GM23338 (cell line): Measurements from ENCODE around the gene VSIG8. TPM values are rescaled to one million over a fixed set of nuclear protein-coding genes. Genes with fewer than 3 reads are reported as not detected.

Experiments
- ATAC-seq: fragments of 200-7000 bp; cut with Tn5 transposase; 3 replicates; pipeline ENCODE4 v1.9.1; 2020
- DNase-seq: peaks from one replicate; pipeline ENCODE4 v3.0.0-alpha.2; 2015; ENCODE audit warnings: low spot score
- H2AFZ ChIP-seq: fragments of 200-600 bp; sonication (generic); 2 replicates; pipeline ENCODE4 v1.8.0; 2016; ENCODE audit warnings: antibody characterized with exemption, mild to moderate bottlenecking, moderate library complexity
- H3F3A ChIP-seq: fragments of 200-600 bp; sonication (generic); replicated peaks from 2 replicates; pipeline ENCODE4 v1.8.0; 2017; ENCODE audit warnings: antibody characterized with exemption, mixed run types, low read depth
- H3K27ac ChIP-seq: fragments of 200-600 bp; sonication (generic); 2 replicates; pipeline ENCODE4 v1.6.1; 2016; ENCODE audit warnings: low read depth
- H3K27me3 ChIP-seq: fragments of 200-600 bp; sonication (generic); 2 replicates; pipeline ENCODE4 v1.8.0; 2016; ENCODE audit warnings: mild to moderate bottlenecking, mixed run types, moderate library complexity; ENCODE audit not compliant: insufficient read depth
- H3K36me3 ChIP-seq: fragments of 200-600 bp; sonication (generic); 2 replicates; pipeline ENCODE4 v1.8.0; 2016; ENCODE audit warnings: mild to moderate bottlenecking; ENCODE audit not compliant: insufficient read depth
- H3K4me1 ChIP-seq: fragments of 200-600 bp; sonication (generic); 2 replicates; pipeline ENCODE4 v1.8.0; 2016; ENCODE audit warnings: mild to moderate bottlenecking, moderate library complexity; ENCODE audit not compliant: insufficient read depth
- H3K4me2 ChIP-seq: fragments of 200-600 bp; sonication (generic); 2 replicates; pipeline ENCODE4 v1.7.1; 2017; ENCODE audit warnings: mixed run types
- H3K4me3 ChIP-seq: fragments of 200-600 bp; sonication (generic); 2 replicates; pipeline ENCODE4 v1.6.1; 2016; ENCODE audit warnings: mixed run types
- H3K79me2 ChIP-seq: fragments of 200-600 bp; sonication (generic); replicated peaks from 2 replicates; pipeline ENCODE4 v1.8.0; 2017; ENCODE audit warnings: mild to moderate bottlenecking; ENCODE audit not compliant: insufficient read depth
- H3K9me2 ChIP-seq: fragments of 200-600 bp; sonication (generic); 2 replicates; pipeline ENCODE4 v1.8.0; 2017; ENCODE audit not compliant: insufficient read depth
- H4K20me1 ChIP-seq: fragments of 200-600 bp; sonication (generic); replicated peaks from 2 replicates; pipeline ENCODE4 v1.8.0; 2017; ENCODE audit warnings: mild to moderate bottlenecking; ENCODE audit not compliant: insufficient read depth
- H3K27ac Mint-ChIP-seq: 2 replicates; pipeline ENCODE4 v1.8.0; 2020; ENCODE audit warnings: inconsistent platforms, mild to moderate bottlenecking, moderate library complexity, mixed read lengths
- H3K27me3 Mint-ChIP-seq: 3 replicates; pipeline ENCODE4 v1.8.0; 2022; ENCODE audit warnings: low read depth, mild to moderate bottlenecking, moderate library complexity, mixed read lengths, inconsistent platforms; ENCODE audit not compliant: insufficient read depth, poor library complexity
- H3K36me3 Mint-ChIP-seq: 3 replicates; pipeline ENCODE4 v1.8.0; 2021; ENCODE audit warnings: low read depth, mild to moderate bottlenecking, inconsistent platforms, moderate library complexity, mixed read lengths
- H3K4me1 Mint-ChIP-seq: 3 replicates; pipeline ENCODE4 v1.8.0; 2020; ENCODE audit warnings: mild to moderate bottlenecking, inconsistent platforms, mixed read lengths
- H3K4me3 Mint-ChIP-seq: 3 replicates; pipeline ENCODE4 v1.8.0; 2021; ENCODE audit warnings: moderate library complexity, mild to moderate bottlenecking, inconsistent platforms, mixed read lengths
- H3K9me3 Mint-ChIP-seq: 3 replicates; pipeline ENCODE4 v1.8.0; 2020; ENCODE audit warnings: moderate library complexity, mild to moderate bottlenecking, inconsistent platforms, mixed read lengths
- CREB1 ChIP-seq: fragments of 250-450 bp; sonication (Bioruptor Pico); IDR thresholded peaks from 2 replicates; pipeline ENCODE4 v1.5.0; 2020; ENCODE audit warnings: low read depth, mild to moderate bottlenecking, moderate library complexity
- EZH2 ChIP-seq: fragments of 200-600 bp; sonication (generic); IDR thresholded peaks from one replicate; pipeline ENCODE4 v1.8.0; 2017; ENCODE audit warnings: antibody characterized with exemption, mild to moderate bottlenecking, low read depth; ENCODE audit not compliant: unreplicated experiment
- EZH2phosphoT487 ChIP-seq: fragments of 200-600 bp; sonication (generic); IDR thresholded peaks from one replicate; pipeline ENCODE4 v1.8.1; 2018; ENCODE audit warnings: antibody characterized with exemption; ENCODE audit not compliant: unreplicated experiment
- JUNB ChIP-seq: IDR thresholded peaks from one replicate; pipeline ENCODE4 v1.6.1; 2016; ENCODE audit warnings: antibody characterized with exemption; ENCODE audit not compliant: unreplicated experiment
- POLR2AphosphoS5 ChIP-seq: IDR thresholded peaks from 2 replicates; pipeline ENCODE4 v1.6.1; 2016; ENCODE audit warnings: antibody characterized with exemption, low read depth
- ZNF331 ChIP-seq: fragments of 250-450 bp; sonication (Bioruptor Pico); IDR thresholded peaks from 2 replicates; pipeline ENCODE4 v1.5.0; 2020; ENCODE audit warnings: low read depth, mild to moderate bottlenecking, moderate library complexity
- polyA plus RNA-seq: library from polyadenylated mRNA; unstranded; fragments of >200 nt; fragmentation: Nextera tagmentation; extraction: Ambion mirVana; gene quantifications from 2 replicates; pipeline ENCODE4 v1.2.1, GENCODE V29; 2016
- total RNA-seq: library from RNA; depleted of rRNA; stranded (reverse); fragments of >200 nt; shearing (Covaris generic); gene quantifications from 2 replicates; pipeline ENCODE4 v1.2.3, GENCODE V29; 2014
- TF ChIP-seq, protein P1 (sequence below): fragments of 250-450 bp; sonication (Bioruptor Pico); IDR thresholded peaks from 2 replicates; pipeline ENCODE4 v1.5.0; 2020; ENCODE audit warnings: mild to moderate bottlenecking, moderate library complexity
- TF ChIP-seq, protein P2 (sequence below): IDR thresholded peaks from 2 replicates; pipeline ENCODE4 v1.6.1; 2016; ENCODE audit warnings: antibody characterized with exemption

Gene VSIG8
- total and polyA plus RNA-seq, 2 experiments from 2014 or later, result not detected

DNA sequence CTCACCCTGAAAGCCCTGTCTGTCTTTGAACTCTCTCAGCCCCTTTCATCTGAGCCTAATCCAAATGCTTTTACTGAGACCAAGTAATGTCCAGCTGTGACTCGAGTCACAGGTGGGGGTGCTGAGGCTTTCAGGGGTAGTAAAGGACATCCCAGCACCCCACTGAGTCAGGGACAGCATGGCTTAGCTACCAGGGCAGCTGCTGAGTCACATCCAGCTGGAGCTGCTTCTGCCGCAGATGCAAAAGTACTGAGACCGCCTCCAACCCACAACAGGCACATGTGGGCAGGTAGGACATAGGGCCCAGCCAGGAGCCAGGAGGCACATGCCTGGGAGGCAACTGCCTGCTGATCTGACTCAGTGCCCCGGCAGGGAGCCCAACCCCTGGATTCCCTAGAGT is 6.7 kb upstream of the VSIG8 start (continued):
- TF ChIP-seq, protein P1, sequence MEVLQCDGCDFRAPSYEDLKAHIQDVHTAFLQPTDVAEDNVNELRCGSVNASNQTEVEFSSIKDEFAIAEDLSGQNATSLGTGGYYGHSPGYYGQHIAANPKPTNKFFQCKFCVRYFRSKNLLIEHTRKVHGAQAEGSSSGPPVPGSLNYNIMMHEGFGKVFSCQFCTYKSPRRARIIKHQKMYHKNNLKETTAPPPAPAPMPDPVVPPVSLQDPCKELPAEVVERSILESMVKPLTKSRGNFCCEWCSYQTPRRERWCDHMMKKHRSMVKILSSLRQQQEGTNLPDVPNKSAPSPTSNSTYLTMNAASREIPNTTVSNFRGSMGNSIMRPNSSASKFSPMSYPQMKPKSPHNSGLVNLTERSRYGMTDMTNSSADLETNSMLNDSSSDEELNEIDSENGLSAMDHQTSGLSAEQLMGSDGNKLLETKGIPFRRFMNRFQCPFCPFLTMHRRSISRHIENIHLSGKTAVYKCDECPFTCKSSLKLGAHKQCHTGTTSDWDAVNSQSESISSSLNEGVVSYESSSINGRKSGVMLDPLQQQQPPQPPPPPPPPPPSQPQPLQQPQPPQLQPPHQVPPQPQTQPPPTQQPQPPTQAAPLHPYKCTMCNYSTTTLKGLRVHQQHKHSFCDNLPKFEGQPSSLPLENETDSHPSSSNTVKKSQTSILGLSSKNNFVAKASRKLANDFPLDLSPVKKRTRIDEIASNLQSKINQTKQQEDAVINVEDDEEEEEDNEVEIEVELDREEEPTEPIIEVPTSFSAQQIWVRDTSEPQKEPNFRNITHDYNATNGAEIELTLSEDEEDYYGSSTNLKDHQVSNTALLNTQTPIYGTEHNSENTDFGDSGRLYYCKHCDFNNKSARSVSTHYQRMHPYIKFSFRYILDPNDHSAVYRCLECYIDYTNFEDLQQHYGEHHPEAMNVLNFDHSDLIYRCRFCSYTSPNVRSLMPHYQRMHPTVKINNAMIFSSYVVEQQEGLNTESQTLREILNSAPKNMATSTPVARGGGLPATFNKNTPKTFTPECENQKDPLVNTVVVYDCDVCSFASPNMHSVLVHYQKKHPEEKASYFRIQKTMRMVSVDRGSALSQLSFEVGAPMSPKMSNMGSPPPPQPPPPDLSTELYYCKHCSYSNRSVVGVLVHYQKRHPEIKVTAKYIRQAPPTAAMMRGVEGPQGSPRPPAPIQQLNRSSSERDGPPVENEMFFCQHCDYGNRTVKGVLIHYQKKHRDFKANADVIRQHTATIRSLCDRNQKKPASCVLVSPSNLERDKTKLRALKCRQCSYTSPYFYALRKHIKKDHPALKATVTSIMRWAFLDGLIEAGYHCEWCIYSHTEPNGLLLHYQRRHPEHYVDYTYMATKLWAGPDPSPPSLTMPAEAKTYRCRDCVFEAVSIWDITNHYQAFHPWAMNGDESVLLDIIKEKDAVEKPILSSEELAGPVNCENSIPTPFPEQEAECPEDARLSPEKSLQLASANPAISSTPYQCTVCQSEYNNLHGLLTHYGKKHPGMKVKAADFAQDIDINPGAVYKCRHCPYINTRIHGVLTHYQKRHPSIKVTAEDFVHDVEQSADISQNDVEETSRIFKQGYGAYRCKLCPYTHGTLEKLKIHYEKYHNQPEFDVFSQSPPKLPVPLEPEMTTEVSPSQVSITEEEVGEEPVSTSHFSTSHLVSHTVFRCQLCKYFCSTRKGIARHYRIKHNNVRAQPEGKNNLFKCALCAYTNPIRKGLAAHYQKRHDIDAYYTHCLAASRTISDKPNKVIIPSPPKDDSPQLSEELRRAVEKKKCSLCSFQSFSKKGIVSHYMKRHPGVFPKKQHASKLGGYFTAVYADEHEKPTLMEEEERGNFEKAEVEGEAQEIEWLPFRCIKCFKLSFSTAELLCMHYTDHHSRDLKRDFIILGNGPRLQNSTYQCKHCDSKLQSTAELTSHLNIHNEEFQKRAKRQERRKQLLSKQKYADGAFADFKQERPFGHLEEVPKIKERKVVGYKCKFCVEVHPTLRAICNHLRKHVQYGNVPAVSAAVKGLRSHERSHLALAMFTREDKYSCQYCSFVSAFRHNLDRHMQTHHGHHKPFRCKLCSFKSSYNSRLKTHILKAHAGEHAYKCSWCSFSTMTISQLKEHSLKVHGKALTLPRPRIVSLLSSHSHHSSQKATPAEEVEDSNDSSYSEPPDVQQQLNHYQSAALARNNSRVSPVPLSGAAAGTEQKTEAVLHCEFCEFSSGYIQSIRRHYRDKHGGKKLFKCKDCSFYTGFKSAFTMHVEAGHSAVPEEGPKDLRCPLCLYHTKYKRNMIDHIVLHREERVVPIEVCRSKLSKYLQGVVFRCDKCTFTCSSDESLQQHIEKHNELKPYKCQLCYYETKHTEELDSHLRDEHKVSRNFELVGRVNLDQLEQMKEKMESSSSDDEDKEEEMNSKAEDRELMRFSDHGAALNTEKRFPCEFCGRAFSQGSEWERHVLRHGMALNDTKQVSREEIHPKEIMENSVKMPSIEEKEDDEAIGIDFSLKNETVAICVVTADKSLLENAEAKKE (CRISPR knock-in tag), result no peak
- TF ChIP-seq EZH2phosphoT487, result no peak
- TF ChIP-seq POLR2AphosphoS5, result no peak

DNA sequence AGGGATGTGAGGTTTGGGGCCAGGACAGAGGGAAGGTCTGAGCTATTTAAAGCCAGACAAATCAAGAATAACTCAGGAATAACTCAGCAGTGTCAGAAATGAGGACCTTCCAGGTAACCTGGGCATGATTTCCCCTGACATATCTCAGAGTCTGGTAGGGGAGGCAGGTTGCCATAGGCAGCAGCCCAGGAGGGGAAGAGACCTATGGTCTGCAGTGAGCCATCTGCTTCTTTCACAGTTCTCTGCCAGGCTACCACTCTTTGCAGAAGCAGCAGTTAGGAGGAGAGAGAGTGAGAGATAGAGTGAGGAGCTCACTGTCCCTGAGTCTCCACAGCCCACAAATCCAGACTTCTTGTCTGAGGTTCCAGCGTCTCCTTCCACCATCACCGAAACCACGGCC is 6.3 kb upstream of the VSIG8 start:
- Histone ChIP-seq H4K20me1 (no peaks in the 10 kb centered on the region), H3K79me2 (no peaks in the 10 kb centered on the region), H3F3A (no peaks in the 10 kb centered on the region), H3K36me3 (no peaks in the 10 kb centered on the region; the same call in 1 of the 2 replicates), H3K27ac (no peak overlapping the region), H3K4me2 (no peak overlapping the region), H3K9me2 (no peaks in the 10 kb centered on the region), H3K27me3 (no peaks in the 10 kb centered on the region), H3K4me1 (no peaks in the 10 kb centered on the region), H3K4me3 (no peak overlapping the region), H2AFZ (no peak overlapping the region)
- H3K4me1 Mint-ChIP-seq, result peaks cover 7% of the 10 kb centered on the region
- H3K27me3 Mint-ChIP-seq, result peaks cover 2% of the 10 kb centered on the region
- H3K4me3 Mint-ChIP-seq, result no peak overlapping the region
- ATAC-seq, result no peak
- no peak for TF ChIP-seq JUNB
- no peak for TF ChIP-seq ZNF331 (CRISPR knock-in tag)
- TF ChIP-seq EZH2, result no peak
- no peak for TF ChIP-seq CREB1
- TF ChIP-seq, protein P1 (CRISPR knock-in tag), result no peak
- TF ChIP-seq, protein P2, sequence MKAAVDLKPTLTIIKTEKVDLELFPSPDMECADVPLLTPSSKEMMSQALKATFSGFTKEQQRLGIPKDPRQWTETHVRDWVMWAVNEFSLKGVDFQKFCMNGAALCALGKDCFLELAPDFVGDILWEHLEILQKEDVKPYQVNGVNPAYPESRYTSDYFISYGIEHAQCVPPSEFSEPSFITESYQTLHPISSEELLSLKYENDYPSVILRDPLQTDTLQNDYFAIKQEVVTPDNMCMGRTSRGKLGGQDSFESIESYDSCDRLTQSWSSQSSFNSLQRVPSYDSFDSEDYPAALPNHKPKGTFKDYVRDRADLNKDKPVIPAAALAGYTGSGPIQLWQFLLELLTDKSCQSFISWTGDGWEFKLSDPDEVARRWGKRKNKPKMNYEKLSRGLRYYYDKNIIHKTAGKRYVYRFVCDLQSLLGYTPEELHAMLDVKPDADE, result no peak
- TF ChIP-seq POLR2AphosphoS5, result no peak
- H3K9me3 Mint-ChIP-seq, result no peaks in the 10 kb centered on the region
- DNase-seq, result no peak
- H3K27ac Mint-ChIP-seq, result peak overlapping the region; percentile 41; the same call in 1 of the 2 replicates
- H3K36me3 Mint-ChIP-seq, result no peaks in the 10 kb centered on the region
